HTERT RPE-1 (cell line): ENCODE data around the gene NOPCHAP1.
"Not testable (repeated sequence)": the region's sequence is repeated elsewhere in the genome, so short reads cannot be mapped to it uniquely, and the experiment has no call there.

Experiments
- in situ Hi-C: fragments of 300-500 bp; cut with MboI; formaldehyde crosslinking; loops from 4 replicates; pipeline ENCODE4 v1.14.3; 2020; ENCODE audit warnings: low sequenced_read_pairs

Gene NOPCHAP1

GRCh38 chr12:104986022-104986941, at the start of gene NOPCHAP1:
NOPCHAP1 (plus strand) TSS chr12:104986316; CDS start chr12:104986353, 37 bp downstream.
- in situ Hi-C loops: no loop called here

- in situ Hi-C loops: no loop called here
Observed at GRCh38 chr12:104938371-104938770, 47.7 kb upstream of the NOPCHAP1 start.

GRCh38 chr12:104939089-104939488, 47.0 kb upstream of the NOPCHAP1 start:
- in situ Hi-C loops: no loop called here

- in situ Hi-C loops: no loop called here
Observed at GRCh38 chr12:104941454-104941853, 44.7 kb upstream of the NOPCHAP1 start.

GRCh38 chr12:104942075-104942474, 44.0 kb upstream of the NOPCHAP1 start:
- in situ Hi-C loops: no loop called here

GRCh38 chr12:104943401-104943800, 42.7 kb upstream of the NOPCHAP1 start:
- in situ Hi-C loops: not testable (repeated sequence)

GRCh38 chr12:104944252-104944651, 41.9 kb upstream of the NOPCHAP1 start:
- in situ Hi-C loops: no loop called here

- in situ Hi-C loops: not testable (repeated sequence)
Observed at GRCh38 chr12:104948716-104949115, 37.4 kb upstream of the NOPCHAP1 start.

GRCh38 chr12:104951759-104952509, 34.2 kb upstream of the NOPCHAP1 start:
- in situ Hi-C loops: no loop called here

- in situ Hi-C loops: no loop called here
Observed at GRCh38 chr12:104952816-104953215, 33.3 kb upstream of the NOPCHAP1 start.

- in situ Hi-C loops: no loop called here
Observed at GRCh38 chr12:104953323-104953722, 32.8 kb upstream of the NOPCHAP1 start.

- in situ Hi-C loops: no loop called here
Observed at GRCh38 chr12:104955703-104956102, 30.4 kb upstream of the NOPCHAP1 start.

- in situ Hi-C loops: no loop called here
Observed at GRCh38 chr12:104956870-104957718, 29.0 kb upstream of the NOPCHAP1 start.

GRCh38 chr12:104957719-104958000, 28.5 kb upstream of the NOPCHAP1 start:
- in situ Hi-C loops: no loop called here

- in situ Hi-C loops: no loop called here
Observed at GRCh38 chr12:104958001-104958804, 27.9 kb upstream of the NOPCHAP1 start, which contains the start of gene SLC41A2. SLC41A2 (minus strand) TSS chr12:104958290; CDS start chr12:104928527, 29,763 bp downstream.

- in situ Hi-C loops: no loop called here
Observed at GRCh38 chr12:104958805-104959334, 27.2 kb upstream of the NOPCHAP1 start.

GRCh38 chr12:104959335-104959841, 26.7 kb upstream of the NOPCHAP1 start:
- in situ Hi-C loops: no loop called here

GRCh38 chr12:104960464-104960863, 25.7 kb upstream of the NOPCHAP1 start:
- in situ Hi-C loops: no loop called here

GRCh38 chr12:104963757-104964156, 22.4 kb upstream of the NOPCHAP1 start:
- in situ Hi-C loops: no loop called here
